AG09309 (cell line): ENCODE data around the gene KCTD5.

ENCODE experiments used
- DNase-seq: peaks from one replicate; pipeline ENCODE4 v3.0.0-alpha.2; 2010; ENCODE audit warnings: low read depth
- H3K4me3 ChIP-seq: 2 replicates; pipeline ENCODE4 v1.5.1; 2011; ENCODE audit warnings: mild to moderate bottlenecking, low read depth, low read length, moderate library complexity; ENCODE audit not compliant: control insufficient read depth
- CTCF ChIP-seq: IDR thresholded peaks from 2 replicates; pipeline ENCODE4 v1.5.1; 2011; ENCODE audit warnings: mild to moderate bottlenecking, low read depth, low read length, inconsistent platforms; ENCODE audit not compliant: insufficient read depth, control insufficient read depth; ENCODE audit errors: missing control alignments

The KCTD5 gene

DNA sequence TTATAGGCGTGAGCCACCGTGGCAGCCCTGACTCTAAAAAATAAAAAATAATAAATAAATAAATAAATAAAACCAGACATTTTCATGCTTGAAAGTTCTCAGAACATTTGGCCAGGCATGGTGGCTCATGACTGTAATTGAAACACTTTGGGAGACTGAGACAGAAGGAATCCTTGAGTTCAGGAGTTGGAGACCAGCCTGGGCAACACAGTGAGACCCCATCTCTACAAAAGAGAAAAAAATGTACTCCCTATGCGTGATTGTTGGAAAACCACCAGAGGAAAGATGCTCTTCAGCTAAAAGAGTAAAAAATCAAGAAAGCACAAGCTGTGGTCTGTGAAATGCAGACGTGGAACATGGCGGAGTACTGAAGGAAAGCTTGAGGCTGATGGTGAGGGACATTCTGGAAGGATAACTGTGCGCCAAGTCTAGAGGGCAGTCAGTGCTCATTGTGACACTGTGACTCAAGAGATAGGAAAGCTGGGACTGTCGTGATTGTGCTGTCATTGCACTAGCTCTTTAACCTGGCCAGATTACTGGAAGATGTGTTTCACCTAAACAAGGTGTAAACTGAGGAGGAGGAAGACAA lies 41.9 kb downstream of the KCTD5 start:
- TF ChIP-seq CTCF, result no peak
- no peak for DNase-seq
- H3K4me3 ChIP-seq, result no peak overlapping the region

GRCh38 chr16:2724816-2725348 lies 42.6 kb downstream of the KCTD5 start:
- no peak for DNase-seq
- H3K4me3 ChIP-seq, result no peak overlapping the region
- TF ChIP-seq CTCF, result no peak

DNA sequence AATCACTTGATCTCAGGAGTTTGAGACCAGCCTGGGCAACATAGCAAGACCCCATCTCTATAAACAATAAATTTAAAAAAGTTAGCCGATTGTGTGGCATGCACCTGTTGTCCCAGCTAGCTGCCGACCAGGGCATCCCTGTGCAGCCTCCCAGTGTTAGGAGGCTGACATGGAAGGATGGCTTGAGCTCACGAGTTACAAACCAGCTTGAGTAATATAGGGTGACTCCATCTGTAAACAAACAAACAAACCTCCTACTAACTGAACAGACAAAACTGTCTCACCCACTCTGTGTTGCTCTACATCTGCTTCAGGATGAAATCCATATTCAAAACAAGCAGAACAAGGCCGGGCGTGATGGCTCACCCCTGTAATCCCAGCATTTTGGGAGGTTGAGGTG lies 44.6 kb downstream of the KCTD5 start:
- no peak overlapping the region for H3K4me3 ChIP-seq
- DNase-seq, result no peak
- TF ChIP-seq CTCF, result no peak

GRCh38 chr16:2728034-2728433 lies 45.7 kb downstream of the KCTD5 start:
- no peak for TF ChIP-seq CTCF
- DNase-seq, result no peak
- H3K4me3 ChIP-seq, result no peak overlapping the region

DNA sequence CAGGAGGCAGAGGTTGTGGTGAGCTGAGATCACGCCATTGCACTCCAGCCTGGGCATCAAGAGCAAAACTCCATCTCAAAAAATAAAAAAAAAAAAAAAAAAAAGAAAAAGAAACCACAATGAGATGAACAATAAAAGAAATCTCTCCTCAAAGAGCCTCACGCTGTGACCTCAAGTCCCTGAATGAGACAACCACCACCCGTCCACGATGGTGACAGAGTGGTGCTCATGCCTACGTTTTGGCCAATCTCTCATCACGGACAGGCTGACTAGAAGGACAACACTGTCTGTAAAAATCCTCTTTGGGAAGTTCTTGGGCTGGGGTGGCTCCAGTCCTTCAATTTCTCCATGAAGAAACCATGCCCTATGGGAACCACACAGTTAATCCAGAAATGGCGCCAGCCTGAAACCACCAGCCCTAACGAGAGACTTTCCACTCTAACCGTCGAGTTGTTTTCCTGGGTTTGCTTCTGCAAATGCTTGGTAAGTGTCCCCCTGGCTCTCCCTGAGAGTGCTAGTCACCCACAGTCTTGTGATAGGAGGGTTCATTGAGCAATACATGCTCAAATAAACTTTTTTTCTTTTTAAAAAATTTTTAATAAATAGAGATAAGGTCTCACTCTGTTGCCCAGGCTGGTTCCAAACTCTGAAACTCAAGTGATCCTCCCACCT lies 52.7 kb downstream of the KCTD5 start:
- DNase-seq, result no peak
- TF ChIP-seq CTCF, result no peak
- H3K4me3 ChIP-seq, result no peak overlapping the region

DNA sequence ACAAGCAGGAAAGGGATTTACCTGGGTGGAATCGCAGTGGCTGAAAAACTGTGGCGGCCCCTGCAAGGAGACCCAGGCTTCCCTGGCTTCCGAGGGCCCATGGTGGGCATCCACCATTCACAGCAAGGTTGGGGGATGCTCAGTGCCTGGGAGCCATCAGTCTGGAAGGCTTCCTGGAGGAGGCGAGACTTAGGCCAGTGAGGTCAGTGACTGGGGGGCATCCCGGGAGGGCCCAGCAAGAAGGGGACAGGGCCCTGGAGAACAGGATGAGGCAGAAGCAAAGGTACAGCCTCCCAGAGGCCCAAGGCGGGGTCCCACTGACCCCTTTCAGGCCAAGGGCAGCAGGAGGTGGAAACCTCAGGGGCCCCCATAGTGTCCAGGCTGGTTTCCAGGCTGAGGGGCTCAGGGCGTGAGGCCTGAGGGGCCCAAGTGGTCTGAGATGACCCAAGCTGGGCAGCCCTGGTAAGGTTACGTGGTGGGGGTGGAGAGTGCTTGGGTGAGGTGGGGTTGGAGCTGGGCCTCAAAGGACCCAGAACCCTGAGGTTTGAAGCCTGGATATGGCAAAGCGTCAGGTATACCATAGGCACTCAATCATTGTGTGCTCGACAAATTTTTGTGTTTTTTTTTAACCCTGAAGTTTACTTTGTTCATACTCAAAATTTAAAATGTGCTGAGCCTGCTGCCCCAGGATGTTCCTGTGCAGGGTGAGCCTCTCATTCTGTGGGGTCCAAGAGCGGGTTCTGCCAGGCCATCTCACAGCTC lies 54.3 kb downstream of the KCTD5 start:
- H3K4me3 ChIP-seq, result no peak overlapping the region
- no peak for TF ChIP-seq CTCF
- no peak for DNase-seq
